ENCODE data around the gene SLC30A3.
A peak's percentile ranks its signal among the peaks of the same experiment; 100 is the strongest.

Gene SLC30A3

DNA sequence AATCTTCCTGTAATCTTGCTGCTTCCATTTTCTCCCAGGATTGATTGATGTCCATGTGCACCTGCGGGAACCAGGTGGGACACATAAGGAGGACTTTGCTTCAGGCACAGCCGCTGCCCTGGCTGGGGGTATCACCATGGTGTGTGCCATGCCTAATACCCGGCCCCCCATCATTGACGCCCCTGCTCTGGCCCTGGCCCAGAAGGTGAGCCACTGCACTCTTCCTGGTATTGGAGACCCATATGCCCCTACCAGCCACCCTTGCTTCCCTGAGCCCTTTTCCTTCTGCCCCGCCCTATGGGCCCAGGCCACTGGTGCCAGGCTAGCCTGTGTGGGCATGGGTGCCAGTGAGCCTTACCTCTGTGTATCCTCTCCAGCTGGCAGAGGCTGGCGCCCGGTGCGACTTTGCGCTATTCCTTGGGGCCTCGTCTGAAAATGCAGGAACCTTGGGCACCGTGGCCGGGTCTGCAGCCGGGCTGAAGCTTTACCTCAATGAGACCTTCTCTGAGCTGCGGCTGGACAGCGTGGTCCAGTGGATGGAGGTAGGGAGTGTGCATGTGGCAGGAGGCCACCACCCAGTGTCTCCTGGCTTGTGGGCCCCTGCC lies 25.4 kb downstream of the SLC30A3 start:
- Mint-ChIP-seq H3K4me1 (peaks cover 10% of the 10 kb centered on the region), H3K9me3 (no peaks in the 10 kb centered on the region), H3K36me3 (peaks cover 100% of the 10 kb centered on the region), H3K27ac (no peak overlapping the region), H3K4me3 (no peak overlapping the region)
- ATAC-seq = no peak
- no peak for DNase-seq (ENCODE audit: low spot score in 2 of 2)

DNA sequence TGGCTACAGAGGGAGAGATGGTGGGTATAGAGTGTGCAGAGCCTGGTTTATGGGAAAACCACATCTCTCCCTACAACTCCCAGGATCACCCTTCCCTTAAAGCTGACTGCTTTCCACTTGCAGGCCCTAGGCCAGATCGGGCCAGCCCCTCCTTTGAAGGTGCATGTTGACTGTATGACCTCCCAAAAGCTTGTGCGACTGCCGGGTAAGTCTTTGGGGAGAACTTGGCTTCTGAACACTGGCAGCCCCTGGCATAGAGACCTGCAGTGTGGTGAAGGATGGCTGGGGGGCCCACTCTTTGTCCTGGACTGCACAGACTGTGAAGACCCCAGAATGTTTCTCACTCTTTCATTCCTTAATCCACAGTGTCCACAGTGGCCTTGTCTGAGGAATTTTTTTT lies 26.2 kb downstream of the SLC30A3 start:
- Mint-ChIP-seq H3K36me3 (peaks cover 100% of the 10 kb centered on the region), H3K4me3 (no peak overlapping the region), H3K9me3 (no peaks in the 10 kb centered on the region), H3K4me1 (peaks cover 4% of the 10 kb centered on the region), H3K27ac (no peak overlapping the region)
- DNase-seq (ENCODE audit: low spot score in 2 of 2) (no peak), ATAC-seq (no peak)

DNA sequence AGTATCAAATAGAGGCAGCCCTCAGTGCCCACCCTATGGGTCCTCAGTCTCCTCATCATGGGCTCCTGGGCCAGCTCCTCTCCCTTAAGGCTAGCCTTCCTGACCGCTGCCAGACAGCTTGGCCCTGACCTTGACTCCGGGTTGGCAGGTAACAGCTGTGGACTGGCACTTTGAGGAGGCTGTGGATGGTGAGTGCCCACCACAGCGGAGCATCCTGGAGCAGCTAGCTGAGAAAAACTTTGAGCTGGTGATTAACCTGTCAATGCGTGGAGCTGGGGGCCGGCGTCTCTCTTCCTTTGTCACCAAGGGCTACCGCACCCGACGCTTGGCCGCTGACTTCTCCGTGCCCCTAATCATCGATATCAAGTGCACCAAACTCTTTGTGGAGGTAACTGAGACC lies 26.7 kb downstream of the SLC30A3 start:
- Mint-ChIP-seq H3K9me3 (no peaks in the 10 kb centered on the region), H3K4me1 (no peaks in the 10 kb centered on the region), H3K4me3 (no peak overlapping the region), H3K27ac (no peak overlapping the region), H3K36me3 (peaks cover 100% of the 10 kb centered on the region)
- no peak for DNase-seq (ENCODE audit: low spot score in 2 of 2)
- ATAC-seq = no peak

DNA sequence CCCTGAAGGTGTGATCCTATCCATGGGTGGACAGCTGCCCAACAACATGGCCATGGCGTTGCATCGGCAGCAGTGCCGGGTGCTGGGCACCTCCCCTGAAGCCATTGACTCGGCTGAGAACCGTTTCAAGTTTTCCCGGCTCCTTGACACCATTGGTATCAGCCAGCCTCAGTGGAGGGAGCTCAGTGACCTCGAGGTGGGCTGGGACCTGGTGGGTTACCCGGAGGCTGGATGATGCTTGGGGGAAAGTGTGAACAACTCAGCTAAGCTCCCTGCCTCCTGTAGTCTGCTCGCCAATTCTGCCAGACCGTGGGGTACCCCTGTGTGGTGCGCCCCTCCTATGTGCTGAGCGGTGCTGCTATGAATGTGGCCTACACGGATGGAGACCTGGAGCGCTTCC lies 29.5 kb downstream of the SLC30A3 start:
- peaks cover 100% of the 10 kb centered on the region for H3K36me3 Mint-ChIP-seq
- no peak overlapping the region for H3K27ac Mint-ChIP-seq
- no peaks in the 10 kb centered on the region for H3K4me1 Mint-ChIP-seq
- no peak for ATAC-seq
- no peak for DNase-seq (ENCODE audit: low spot score in 2 of 2)
- H3K9me3 Mint-ChIP-seq = no peaks in the 10 kb centered on the region
- H3K4me3 Mint-ChIP-seq = no peak overlapping the region

DNA sequence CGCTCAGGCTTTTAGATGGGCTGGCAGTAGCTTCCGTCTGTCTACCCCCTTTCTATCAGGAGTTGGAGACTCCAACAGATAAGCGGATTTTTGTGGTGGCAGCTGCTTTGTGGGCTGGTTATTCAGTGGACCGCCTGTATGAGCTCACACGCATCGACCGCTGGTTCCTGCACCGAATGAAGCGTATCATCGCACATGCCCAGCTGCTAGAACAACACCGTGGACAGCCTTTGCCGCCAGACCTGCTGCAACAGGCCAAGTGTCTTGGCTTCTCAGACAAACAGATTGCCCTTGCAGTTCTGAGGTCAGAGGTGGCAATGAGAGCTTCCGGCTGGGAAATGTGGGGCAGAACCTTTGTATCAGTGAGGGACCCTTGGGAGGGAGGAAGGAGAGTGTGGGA lies 30.9 kb downstream of the SLC30A3 start:
- no peaks in the 10 kb centered on the region for H3K9me3 Mint-ChIP-seq
- no peak overlapping the region for H3K4me3 Mint-ChIP-seq
- no peak overlapping the region for H3K27ac Mint-ChIP-seq
- no peak for ATAC-seq
- peaks cover 100% of the 10 kb centered on the region for H3K36me3 Mint-ChIP-seq
- H3K4me1 Mint-ChIP-seq = no peaks in the 10 kb centered on the region
- DNase-seq (ENCODE audit: low spot score in 2 of 2) = no peak

DNA sequence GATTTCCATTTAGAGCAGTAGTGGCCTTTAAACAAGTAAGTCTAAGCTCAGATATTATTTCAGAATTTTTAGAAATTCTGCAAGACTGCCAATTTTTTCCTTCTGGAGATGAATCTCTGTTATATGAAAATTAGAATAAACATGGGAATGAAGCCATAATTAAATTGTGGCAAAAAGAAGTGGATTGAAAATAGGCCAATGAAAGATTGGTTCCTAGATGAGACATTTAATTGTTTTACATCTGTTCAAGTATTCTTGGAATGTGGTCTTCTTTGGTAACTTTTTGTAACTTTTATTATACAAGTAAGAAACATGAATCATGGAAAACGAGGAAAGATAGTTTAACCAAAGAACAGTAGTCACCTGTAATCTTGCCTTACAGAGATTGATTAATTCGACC lies 35.3 kb downstream of the SLC30A3 start:
- ATAC-seq (no peak), DNase-seq (ENCODE audit: low spot score in 2 of 2) (no peak)
- H3K9me3 Mint-ChIP-seq = no peaks in the 10 kb centered on the region
- H3K4me3 Mint-ChIP-seq = no peak overlapping the region
- H3K36me3 Mint-ChIP-seq = peaks cover 100% of the 10 kb centered on the region
- no peaks in the 10 kb centered on the region for H3K4me1 Mint-ChIP-seq
- no peak overlapping the region for H3K27ac Mint-ChIP-seq

DNA sequence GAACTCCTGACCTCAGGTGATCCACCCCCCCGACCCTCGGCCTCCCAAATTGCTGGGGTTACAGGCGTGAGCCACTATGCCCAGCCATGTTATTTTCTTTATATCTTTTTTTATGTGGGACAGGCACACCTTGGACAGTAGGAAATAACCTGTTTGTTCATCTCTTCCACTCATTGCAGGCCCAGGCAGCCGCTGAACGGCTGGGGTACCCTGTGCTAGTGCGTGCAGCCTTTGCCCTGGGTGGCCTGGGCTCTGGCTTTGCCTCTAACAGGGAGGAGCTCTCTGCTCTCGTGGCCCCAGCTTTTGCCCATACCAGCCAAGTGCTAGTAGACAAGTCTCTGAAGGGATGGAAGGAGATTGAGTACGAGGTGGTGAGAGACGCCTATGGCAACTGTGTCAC lies 37.3 kb downstream of the SLC30A3 start:
- no peak for DNase-seq (ENCODE audit: low spot score in 2 of 2)
- Mint-ChIP-seq H3K27ac (peak overlapping the region; percentile 50), H3K4me1 (no peaks in the 10 kb centered on the region), H3K36me3 (peaks cover 100% of the 10 kb centered on the region), H3K9me3 (no peaks in the 10 kb centered on the region), H3K4me3 (no peak overlapping the region)
- no peak for ATAC-seq

DNA sequence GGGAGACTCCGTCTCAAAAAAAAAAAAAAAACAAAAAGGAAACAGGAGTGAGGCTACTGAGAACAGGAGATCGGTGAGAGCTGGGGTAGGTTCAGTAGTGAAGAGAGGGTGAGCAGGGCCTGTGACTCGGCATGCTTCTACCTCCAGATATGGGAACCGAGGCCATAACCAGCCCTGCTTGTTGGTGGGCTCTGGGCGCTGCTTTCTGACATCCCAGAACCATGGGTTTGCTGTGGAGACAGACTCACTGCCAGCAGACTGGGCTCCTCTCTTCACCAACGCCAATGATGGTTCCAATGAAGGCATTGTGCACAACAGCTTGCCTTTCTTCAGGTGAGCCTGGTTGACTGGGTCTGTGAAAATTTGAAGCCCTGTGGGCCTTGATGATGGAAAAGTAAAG lies 39.4 kb downstream of the SLC30A3 start:
- no peak overlapping the region for H3K27ac Mint-ChIP-seq
- DNase-seq (ENCODE audit: low spot score in 2 of 2) = no peak
- peaks cover 5% of the 10 kb centered on the region for H3K4me1 Mint-ChIP-seq
- peaks cover 100% of the 10 kb centered on the region for H3K36me3 Mint-ChIP-seq
- no peaks in the 10 kb centered on the region for H3K9me3 Mint-ChIP-seq
- no peak overlapping the region for H3K4me3 Mint-ChIP-seq
- ATAC-seq = no peak

DNA sequence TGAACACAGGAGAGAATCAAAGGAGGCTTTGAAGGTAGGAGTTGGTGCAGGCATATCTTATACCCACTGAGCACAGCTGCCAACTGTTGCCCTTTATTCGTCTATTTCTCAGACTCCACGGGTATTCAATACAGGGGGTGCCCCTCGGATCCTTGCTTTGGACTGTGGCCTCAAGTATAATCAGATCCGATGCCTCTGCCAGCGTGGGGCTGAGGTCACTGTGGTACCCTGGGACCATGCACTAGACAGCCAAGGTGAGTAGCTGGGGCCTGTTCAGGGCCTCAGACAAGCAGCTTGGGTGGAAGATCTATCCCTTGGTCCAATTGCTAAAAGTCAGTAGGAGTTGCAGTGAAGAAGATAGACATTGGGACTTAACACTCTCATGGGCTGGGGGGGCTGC lies 40.4 kb downstream of the SLC30A3 start:
- H3K27ac Mint-ChIP-seq = peak overlapping the region; percentile 58
- DNase-seq (ENCODE audit: low spot score in 2 of 2) = no peak
- H3K4me1 Mint-ChIP-seq = peaks cover 16% of the 10 kb centered on the region
- H3K36me3 Mint-ChIP-seq = peaks cover 100% of the 10 kb centered on the region
- no peak for ATAC-seq
- H3K9me3 Mint-ChIP-seq = no peaks in the 10 kb centered on the region
- no peak overlapping the region for H3K4me3 Mint-ChIP-seq

DNA sequence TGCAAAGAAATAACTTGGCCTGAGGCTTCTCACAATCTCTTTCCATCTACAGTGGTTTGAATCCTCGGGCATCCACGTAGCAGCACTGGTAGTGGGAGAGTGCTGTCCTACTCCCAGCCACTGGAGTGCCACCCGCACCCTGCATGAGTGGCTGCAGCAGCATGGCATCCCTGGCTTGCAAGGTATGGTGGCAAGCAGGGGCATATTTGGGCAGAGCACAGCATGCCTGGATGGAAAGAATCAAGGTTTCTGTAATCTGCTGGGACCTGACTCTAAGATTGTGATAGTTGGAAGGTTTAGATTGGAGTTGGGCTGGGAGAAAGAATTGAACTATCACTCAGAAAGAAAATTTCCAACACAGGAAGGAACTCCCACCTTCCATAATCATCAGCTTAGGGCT lies 41.7 kb downstream of the SLC30A3 start:
- H3K36me3 Mint-ChIP-seq = peaks cover 100% of the 10 kb centered on the region
- H3K4me3 Mint-ChIP-seq = no peak overlapping the region
- ATAC-seq = no peak
- H3K9me3 Mint-ChIP-seq = no peaks in the 10 kb centered on the region
- H3K27ac Mint-ChIP-seq = no peak overlapping the region
- peaks cover 28% of the 10 kb centered on the region for H3K4me1 Mint-ChIP-seq
- DNase-seq (ENCODE audit: low spot score in 2 of 2) = no peak

DNA sequence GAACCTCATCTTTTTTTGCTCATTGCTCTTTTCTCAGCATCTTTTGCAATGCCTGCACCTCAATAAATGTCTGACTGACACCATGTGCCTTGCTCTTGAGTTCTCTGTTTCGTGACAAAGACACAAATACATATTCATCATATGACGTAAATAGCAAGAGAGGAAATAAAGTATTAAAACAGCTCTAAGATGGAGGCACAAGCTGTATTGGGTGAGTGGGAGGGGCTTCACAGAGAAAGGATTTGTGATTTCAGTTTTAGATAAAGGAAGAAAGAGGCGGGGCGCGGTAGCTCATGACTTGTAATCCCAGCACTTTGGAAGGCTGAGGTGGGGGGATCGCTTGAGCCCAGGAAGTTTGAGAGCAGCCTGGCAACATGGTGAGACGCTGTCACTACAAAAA lies 42.8 kb downstream of the SLC30A3 start:
- Mint-ChIP-seq H3K4me1 (peaks cover 34% of the 10 kb centered on the region), H3K4me3 (no peak overlapping the region), H3K36me3 (peaks cover 96% of the 10 kb centered on the region), H3K9me3 (no peaks in the 10 kb centered on the region), H3K27ac (no peak overlapping the region)
- no peak for ATAC-seq
- DNase-seq (ENCODE audit: low spot score in 2 of 2) = no peak

DNA sequence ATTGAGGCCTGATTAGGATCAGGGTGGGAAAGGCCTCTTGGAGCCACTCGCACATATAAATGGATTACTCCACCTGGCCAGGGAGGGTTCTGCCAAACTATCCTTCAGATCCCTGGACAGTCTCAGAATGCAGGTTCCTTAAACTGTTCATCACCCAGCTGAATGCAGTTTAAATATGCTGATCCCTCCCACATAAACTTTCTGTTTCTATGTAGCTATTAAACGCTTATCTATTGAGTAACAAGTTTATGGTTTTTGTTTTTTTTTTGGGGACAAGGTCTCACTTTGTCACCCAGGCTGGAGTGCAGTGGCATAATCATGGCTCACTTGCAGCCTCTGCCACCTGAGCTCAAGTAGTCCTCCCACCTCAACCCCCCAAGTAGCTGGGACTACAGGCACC lies 43.8 kb downstream of the SLC30A3 start:
- no peak overlapping the region for H3K27ac Mint-ChIP-seq

DNA sequence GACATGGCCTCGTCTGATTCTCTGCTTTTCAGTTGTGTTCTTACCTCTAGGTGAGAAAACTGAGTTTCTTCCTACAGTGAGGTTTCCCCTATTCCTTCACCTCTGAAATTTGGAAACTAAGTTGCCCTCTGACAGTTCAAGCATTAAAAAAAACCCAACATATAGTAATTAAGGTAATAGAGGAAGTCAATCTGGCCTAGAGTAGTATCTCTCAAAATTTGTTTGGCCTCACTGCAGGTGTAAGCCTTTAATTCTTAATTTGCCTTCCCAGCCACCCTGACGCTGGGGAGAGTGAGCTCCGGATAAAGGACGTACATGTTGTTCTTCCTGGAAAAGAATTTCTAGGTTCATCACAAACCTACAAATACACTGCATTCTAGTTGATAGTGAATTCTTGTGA lies 44.2 kb downstream of the SLC30A3 start:
- Mint-ChIP-seq H3K27ac (peak overlapping the region; percentile 97), H3K9me3 (no peaks in the 10 kb centered on the region), H3K4me3 (peak overlapping the region; percentile 99), H3K36me3 (peaks cover 94% of the 10 kb centered on the region), H3K4me1 (peaks cover 37% of the 10 kb centered on the region)
- DNase-seq (ENCODE audit: low spot score in 2 of 2) (no peak), ATAC-seq (no peak)

More for the DNA sequence above, 43.8 kb downstream of the SLC30A3 start:
- peaks cover 34% of the 10 kb centered on the region for H3K4me1 Mint-ChIP-seq
- DNase-seq (ENCODE audit: low spot score in 2 of 2) (no peak), ATAC-seq (no peak)
- peak overlapping the region; percentile 99 for H3K4me3 Mint-ChIP-seq
- peaks cover 94% of the 10 kb centered on the region for H3K36me3 Mint-ChIP-seq
- no peaks in the 10 kb centered on the region for H3K9me3 Mint-ChIP-seq

DNA sequence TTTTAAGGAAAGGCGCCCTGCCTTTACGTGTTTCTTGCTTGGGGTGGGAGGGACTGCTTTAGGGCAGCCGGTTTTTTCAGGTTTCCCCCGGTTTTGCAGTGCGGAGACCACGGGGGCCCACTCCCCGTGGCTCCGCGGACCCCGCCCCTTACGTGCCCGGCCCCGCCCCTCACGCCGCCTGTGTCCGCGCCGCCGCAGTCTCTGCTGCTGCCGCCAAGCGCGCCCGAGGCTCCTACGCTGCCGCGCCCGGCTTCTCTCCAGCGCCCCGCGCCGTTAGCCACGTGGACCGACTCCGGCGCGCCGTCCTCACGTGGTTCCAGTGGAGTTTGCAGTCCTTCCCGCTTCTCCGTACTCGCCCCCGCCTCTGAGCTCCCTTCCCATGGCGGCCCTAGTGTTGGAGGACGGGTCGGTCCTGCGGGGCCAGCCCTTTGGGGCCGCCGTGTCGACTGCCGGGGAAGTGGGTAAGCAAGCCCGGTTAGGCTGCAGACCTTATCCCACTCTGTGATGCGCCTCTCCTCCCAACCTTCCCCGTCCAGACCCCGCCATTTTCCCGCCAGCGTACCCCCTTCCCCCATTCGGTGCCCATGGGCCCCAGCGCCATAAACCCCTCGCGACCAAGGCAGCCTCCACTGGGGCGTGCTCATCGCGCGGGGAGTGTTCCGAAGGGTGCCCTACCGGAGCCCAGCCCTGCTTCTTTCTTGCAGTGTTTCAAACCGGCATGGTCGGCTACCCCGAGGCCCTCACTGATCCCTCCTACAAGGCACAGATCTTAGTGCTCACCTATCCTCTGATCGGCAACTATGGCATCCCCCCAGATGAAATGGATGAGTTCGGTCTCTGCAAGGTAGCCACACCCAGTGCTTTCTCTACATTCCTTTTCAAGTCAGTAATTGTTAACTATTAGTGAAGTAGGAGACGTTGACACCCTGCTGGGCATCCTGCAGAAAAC lies 45.4 kb downstream of the SLC30A3 start, which contains the start of gene CAD:
CAD (plus strand) TSS at position 197 of the 949 bp plus-strand sequence; CDS start at position 380, 183 bp downstream.
- DNase-seq (ENCODE audit: low spot score in 2 of 2) (peak; percentile 74 to 90), ATAC-seq (peak; percentile 91)
- peaks cover 90% of the 10 kb centered on the region for H3K36me3 Mint-ChIP-seq
- peak within 1 kb of the TSS; percentile 99 for H3K4me3 Mint-ChIP-seq
- H3K9me3 Mint-ChIP-seq = no peaks in the 10 kb centered on the region
- H3K4me1 Mint-ChIP-seq = peaks cover 40% of the 10 kb centered on the region
- H3K27ac Mint-ChIP-seq = peak within 1 kb of the TSS; percentile 97

DNA sequence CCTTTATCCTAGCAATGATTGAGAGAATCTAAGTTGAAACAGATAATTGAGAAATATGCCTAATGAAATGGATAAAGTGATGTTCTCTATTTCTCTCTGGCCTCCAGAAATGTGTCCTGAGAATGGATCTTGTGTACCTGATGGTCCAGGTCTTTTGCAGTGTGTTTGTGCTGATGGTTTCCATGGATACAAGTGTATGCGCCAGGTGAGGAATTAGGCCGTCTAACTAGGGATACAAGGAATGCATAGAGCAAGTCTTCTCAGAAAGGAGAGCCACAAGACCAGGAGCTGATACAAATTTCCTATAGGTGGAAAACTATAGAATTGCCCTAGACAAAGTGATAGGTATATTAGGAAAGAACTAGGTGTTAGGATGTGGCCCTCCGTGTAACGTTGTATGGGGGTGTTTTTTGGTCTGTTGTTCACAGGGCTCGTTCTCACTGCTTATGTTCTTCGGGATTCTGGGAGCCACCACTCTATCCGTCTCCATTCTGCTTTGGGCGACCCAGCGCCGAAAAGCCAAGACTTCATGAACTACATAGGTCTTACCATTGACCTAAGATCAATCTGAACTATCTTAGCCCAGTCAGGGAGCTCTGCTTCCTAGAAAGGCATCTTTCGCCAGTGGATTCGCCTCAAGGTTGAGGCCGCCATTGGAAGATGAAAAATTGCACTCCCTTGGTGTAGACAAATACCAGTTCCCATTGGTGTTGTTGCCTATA lies 46.3 kb downstream of the SLC30A3 start:
- ATAC-seq = no peak
- Mint-ChIP-seq H3K4me3 (peak overlapping the region; percentile 99), H3K36me3 (peaks cover 84% of the 10 kb centered on the region), H3K4me1 (peaks cover 40% of the 10 kb centered on the region), H3K27ac (peak overlapping the region; percentile 97), H3K9me3 (no peaks in the 10 kb centered on the region)
- no peak for DNase-seq (ENCODE audit: low spot score in 2 of 2)

All from stimulated activated effector memory CD8-positive, alpha-beta T cell treated with anti-CD3 and anti-CD28 coated beads, Interleukin-12 subunit alpha, Interleukin-12 subunit beta, amount 100 ng/mL, for 72 hours (primary cell).